ENCODE measurements around the gene OR4N2.
"Not testable (repeated sequence)": the region's sequence is repeated elsewhere in the genome, so short reads cannot be mapped to it uniquely, and the experiment has no call there.

DNA sequence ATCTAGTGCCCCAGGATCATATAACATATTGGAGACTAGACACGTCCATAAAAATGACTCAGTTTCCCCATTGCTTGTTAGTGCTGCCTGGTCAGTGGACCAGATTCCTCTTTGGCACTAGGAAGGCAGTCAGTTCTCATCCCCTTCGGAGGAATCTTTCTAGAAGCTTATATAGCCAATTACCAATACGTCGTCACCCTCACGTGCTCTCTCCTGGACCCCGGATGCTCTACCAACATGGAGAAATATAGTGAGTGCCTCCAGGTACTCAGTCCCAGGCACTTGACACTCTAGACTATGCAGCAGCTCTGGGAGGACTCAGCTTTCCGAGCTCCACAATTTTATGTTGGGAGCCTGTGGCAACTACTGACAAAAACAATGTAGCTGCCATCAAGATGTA, 15.4 kb upstream of the OR4N2 start:
- TF ChIP-seq, protein P1, sequence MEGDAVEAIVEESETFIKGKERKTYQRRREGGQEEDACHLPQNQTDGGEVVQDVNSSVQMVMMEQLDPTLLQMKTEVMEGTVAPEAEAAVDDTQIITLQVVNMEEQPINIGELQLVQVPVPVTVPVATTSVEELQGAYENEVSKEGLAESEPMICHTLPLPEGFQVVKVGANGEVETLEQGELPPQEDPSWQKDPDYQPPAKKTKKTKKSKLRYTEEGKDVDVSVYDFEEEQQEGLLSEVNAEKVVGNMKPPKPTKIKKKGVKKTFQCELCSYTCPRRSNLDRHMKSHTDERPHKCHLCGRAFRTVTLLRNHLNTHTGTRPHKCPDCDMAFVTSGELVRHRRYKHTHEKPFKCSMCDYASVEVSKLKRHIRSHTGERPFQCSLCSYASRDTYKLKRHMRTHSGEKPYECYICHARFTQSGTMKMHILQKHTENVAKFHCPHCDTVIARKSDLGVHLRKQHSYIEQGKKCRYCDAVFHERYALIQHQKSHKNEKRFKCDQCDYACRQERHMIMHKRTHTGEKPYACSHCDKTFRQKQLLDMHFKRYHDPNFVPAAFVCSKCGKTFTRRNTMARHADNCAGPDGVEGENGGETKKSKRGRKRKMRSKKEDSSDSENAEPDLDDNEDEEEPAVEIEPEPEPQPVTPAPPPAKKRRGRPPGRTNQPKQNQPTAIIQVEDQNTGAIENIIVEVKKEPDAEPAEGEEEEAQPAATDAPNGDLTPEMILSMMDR (IDR thresholded peaks at IDR 0.05): not testable (repeated sequence)
- TF ChIP-seq POLR2A (IDR thresholded peaks at IDR 0.05): not testable (repeated sequence)

Measured in esophagus squamous epithelium (tissue), 4 donors.